ENCODE measurements around the gene KLF17.
"Not testable (repeated sequence)": the region's sequence is repeated elsewhere in the genome, so short reads cannot be mapped to it uniquely, and the experiment has no call there.

The KLF17 gene

GRCh38 chr1:44108971-44109370, 9.7 kb upstream of the KLF17 start:
- DNase-seq (ENCODE audit: low read depth in 2 of 2): no peak

GRCh38 chr1:44110916-44111315, 7.7 kb upstream of the KLF17 start:
- no peak for DNase-seq (ENCODE audit: low read depth in 2 of 2)

- no peak for DNase-seq (ENCODE audit: low read depth in 2 of 2)
Observed at GRCh38 chr1:44111861-44112260, 6.8 kb upstream of the KLF17 start.

- DNase-seq (ENCODE audit: low read depth in 2 of 2): no peak
Observed at GRCh38 chr1:44112486-44112885, 6.1 kb upstream of the KLF17 start.

- DNase-seq (ENCODE audit: low read depth in 2 of 2): no peak
Observed at GRCh38 chr1:44113095-44113609, 5.5 kb upstream of the KLF17 start.

GRCh38 chr1:44114098-44114497, 4.5 kb upstream of the KLF17 start:
- no peak for DNase-seq (ENCODE audit: low read depth in 2 of 2)

- DNase-seq (ENCODE audit: low read depth in 2 of 2): not testable (repeated sequence)
Observed at GRCh38 chr1:44117272-44117671, 1.3 kb upstream of the KLF17 start.

GRCh38 chr1:44119525-44119924, 904 bp downstream of the KLF17 start:
- no peak for DNase-seq (ENCODE audit: low read depth in 2 of 2)

- no peak for DNase-seq (ENCODE audit: low read depth in 2 of 2)
Observed at GRCh38 chr1:44120398-44120949, 1.9 kb downstream of the KLF17 start.

- DNase-seq (ENCODE audit: low read depth in 2 of 2): no peak
Observed at GRCh38 chr1:44129616-44130500, 11.2 kb downstream of the KLF17 start.

- no peak for DNase-seq (ENCODE audit: low read depth in 2 of 2)
Observed at GRCh38 chr1:44131411-44131810, 12.8 kb downstream of the KLF17 start.

- no peak for DNase-seq (ENCODE audit: low read depth in 2 of 2)
Observed at GRCh38 chr1:44134071-44134920, 15.7 kb downstream of the KLF17 start.

- no peak for DNase-seq (ENCODE audit: low read depth in 2 of 2)
Observed at GRCh38 chr1:44135886-44136285, 17.3 kb downstream of the KLF17 start.

- no peak for DNase-seq (ENCODE audit: low read depth in 2 of 2)
Observed at GRCh38 chr1:44138239-44138638, 19.6 kb downstream of the KLF17 start.

- DNase-seq (ENCODE audit: low read depth in 2 of 2): not testable (repeated sequence)
Observed at GRCh38 chr1:44139565-44139964, 20.9 kb downstream of the KLF17 start.

- DNase-seq (ENCODE audit: low read depth in 2 of 2): no peak
Observed at GRCh38 chr1:44141531-44141930, 22.9 kb downstream of the KLF17 start, which contains the start of gene KLF18. KLF18 (minus strand) TSS chr1:44141631; CDS start chr1:44141631, 0 bp downstream.

- no peak for DNase-seq (ENCODE audit: low read depth in 2 of 2)
Observed at GRCh38 chr1:44144962-44145756, 26.5 kb downstream of the KLF17 start.

- DNase-seq (ENCODE audit: low read depth in 2 of 2): no peak
Observed at GRCh38 chr1:44146536-44147361, 28.1 kb downstream of the KLF17 start.

GRCh38 chr1:44147582-44147981, 29.0 kb downstream of the KLF17 start:
- no peak for DNase-seq (ENCODE audit: low read depth in 2 of 2)

- DNase-seq (ENCODE audit: low read depth in 2 of 2): no peak
Observed at GRCh38 chr1:44151332-44151731, 32.7 kb downstream of the KLF17 start.
